Stomach (tissue), 4 donors: ENCODE results near the gene ELMOD3.

ENCODE experiments used
- CTCF ChIP-seq, 7 experiments: fragments of 450-650 bp in 4 of 7; fragments of 200-600 bp in 3 of 7; sonication (generic) in 3 of 7; IDR thresholded peaks; one replicate each; pipeline ENCODE4 v1.5.1; 2016 to 2019; ENCODE audit warnings: antibody characterized with exemption in 7 of 7, control low read depth in 2 of 7, mild to moderate bottlenecking in 1 of 7
- EP300 ChIP-seq: sonication (generic); formaldehyde crosslinking; IDR thresholded peaks from one replicate; pipeline ENCODE4 v1.6.1; 2017; ENCODE audit warnings: antibody characterized with exemption
- POLR2A ChIP-seq, 4 donors: fragments of 450-650 bp; IDR thresholded peaks; one replicate each; pipeline ENCODE4 v1.6.1; 2016; ENCODE audit warnings: antibody characterized with exemption in 4 of 4, control low read depth in 2 of 4, mild to moderate bottlenecking in 1 of 4, moderate library complexity in 1 of 4
- POLR2AphosphoS5 ChIP-seq, 3 donors: sonication (generic); formaldehyde crosslinking; IDR thresholded peaks; one replicate each; pipeline ENCODE4 v1.6.1; 2016; ENCODE audit warnings: antibody characterized with exemption in 3 of 3

GRCh38 chr2:85330839-85331636 lies 23.5 kb upstream of the ELMOD3 start:
- TF ChIP-seq POLR2A (IDR thresholded peaks at IDR 0.05) (no peak), EP300 (no peak), POLR2AphosphoS5 (IDR thresholded peaks at IDR 0.05) (no peak), CTCF (IDR thresholded peaks at IDR 0.05) (no peak)
